ENCODE data around the gene RAPSN.

GRCh38 chr11:47417712-47418111 lies 31.2 kb downstream of the RAPSN start:
- TF ChIP-seq GATA3 (IDR thresholded peaks at IDR 0.05; ENCODE audit: low read depth, low read length) (no peak), GATA2 (IDR thresholded peaks at IDR 0.05; ENCODE audit: low read depth, low read length) (no peak)
